HUES6 (cell line): ENCODE data around the gene AIF1L.

Experiments used
- H3K27ac ChIP-seq: 2 replicates; pipeline ENCODE4 v1.7.0; 2013; ENCODE audit warnings: low read depth, mild to moderate bottlenecking, low read length, inconsistent platforms
- H3K27me3 ChIP-seq: 2 replicates; pipeline ENCODE4 v1.6.1; 2013; ENCODE audit warnings: low read length; ENCODE audit not compliant: control insufficient read depth, insufficient read depth
- H3K36me3 ChIP-seq: 2 replicates; pipeline ENCODE4 v1.6.1; 2013; ENCODE audit warnings: low read length; ENCODE audit not compliant: control insufficient read depth, insufficient read depth
- H3K4me1 ChIP-seq: 2 replicates; pipeline ENCODE4 v1.6.1; 2013; ENCODE audit warnings: low read length; ENCODE audit not compliant: control insufficient read depth, insufficient read depth
- H3K4me3 ChIP-seq: 2 replicates; pipeline ENCODE4 v1.5.1; 2013; ENCODE audit warnings: low read depth, low read length
- H3K9ac ChIP-seq: one replicate; pipeline ENCODE4 v1.6.1; 2013; ENCODE audit warnings: mild to moderate bottlenecking, low read length
- H3K9me3 ChIP-seq: 2 replicates; pipeline ENCODE4 v1.6.1; 2013; ENCODE audit warnings: low read depth, low read length; ENCODE audit not compliant: control insufficient read depth, insufficient read depth

Gene AIF1L

GRCh38 chr9:131101207-131101964, 5.1 kb downstream of the AIF1L start:
- Histone ChIP-seq H3K27me3 (no peaks in the 10 kb centered on the region), H3K27ac (no peak overlapping the region), H3K9ac (no peak overlapping the region), H3K4me3 (no peak overlapping the region), H3K36me3 (peaks cover 27% of the 10 kb centered on the region), H3K9me3 (no peaks in the 10 kb centered on the region), H3K4me1 (peaks cover 38% of the 10 kb centered on the region)

- Histone ChIP-seq H3K4me1 (peaks cover 28% of the 10 kb centered on the region), H3K36me3 (peaks cover 37% of the 10 kb centered on the region), H3K27ac (no peak overlapping the region), H3K9ac (no peak overlapping the region), H3K9me3 (no peaks in the 10 kb centered on the region), H3K27me3 (no peaks in the 10 kb centered on the region), H3K4me3 (no peak overlapping the region)
These were observed 6.7 kb downstream of the AIF1L start for GRCh38 chr9:131103024-131103423.

DNA sequence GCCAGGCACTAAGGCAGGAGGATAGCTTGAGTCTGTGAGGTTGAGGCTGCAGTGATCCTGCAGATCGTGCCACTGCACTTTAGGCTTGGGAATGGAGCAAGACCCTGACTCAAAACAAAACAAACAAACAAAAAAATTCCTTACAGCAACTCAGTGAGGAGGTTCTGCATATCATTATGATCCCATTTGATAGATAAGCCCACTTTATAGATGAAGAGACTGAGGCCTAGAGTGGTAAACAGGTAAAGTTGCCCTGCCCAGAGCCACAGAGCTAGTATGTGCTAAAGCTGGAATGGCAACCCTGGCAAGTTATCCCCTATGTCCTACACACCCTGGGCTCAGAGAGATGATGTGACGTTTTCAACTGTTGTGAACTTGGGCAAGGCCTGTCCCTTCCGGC, 7.2 kb downstream of the AIF1L start:
- Histone ChIP-seq H3K27me3 (no peaks in the 10 kb centered on the region), H3K9ac (no peak overlapping the region), H3K36me3 (peaks cover 38% of the 10 kb centered on the region), H3K9me3 (no peaks in the 10 kb centered on the region), H3K4me3 (no peak overlapping the region), H3K4me1 (peaks cover 23% of the 10 kb centered on the region), H3K27ac (no peak overlapping the region)

GRCh38 chr9:131104016-131104740, 7.8 kb downstream of the AIF1L start:
- Histone ChIP-seq H3K27me3 (no peaks in the 10 kb centered on the region), H3K27ac (no peak overlapping the region)

GRCh38 chr9:131105952-131106351, 9.6 kb downstream of the AIF1L start:
- no peak overlapping the region for H3K4me3 ChIP-seq
- peaks cover 9% of the 10 kb centered on the region; the same call in 1 of the 2 replicates for H3K4me1 ChIP-seq
- H3K9ac ChIP-seq: no peak overlapping the region
- H3K27me3 ChIP-seq: no peaks in the 10 kb centered on the region
- H3K27ac ChIP-seq: no peak overlapping the region
- H3K9me3 ChIP-seq: no peaks in the 10 kb centered on the region
- H3K36me3 ChIP-seq: peaks cover 40% of the 10 kb centered on the region

More at GRCh38 chr9:131104016-131104740, 7.8 kb downstream of the AIF1L start:
- no peak overlapping the region for H3K9ac ChIP-seq
- no peaks in the 10 kb centered on the region for H3K9me3 ChIP-seq
- H3K36me3 ChIP-seq: peaks cover 41% of the 10 kb centered on the region
- H3K4me1 ChIP-seq: peaks cover 17% of the 10 kb centered on the region
- no peak overlapping the region for H3K4me3 ChIP-seq

- Histone ChIP-seq H3K9me3 (no peaks in the 10 kb centered on the region), H3K27ac (no peak overlapping the region), H3K4me3 (no peak overlapping the region), H3K36me3 (peaks cover 43% of the 10 kb centered on the region), H3K4me1 (peaks cover 18% of the 10 kb centered on the region; the same call in 1 of the 2 replicates), H3K9ac (no peak overlapping the region), H3K27me3 (no peaks in the 10 kb centered on the region)
These were observed 11.4 kb downstream of the AIF1L start for GRCh38 chr9:131107760-131108159.

DNA sequence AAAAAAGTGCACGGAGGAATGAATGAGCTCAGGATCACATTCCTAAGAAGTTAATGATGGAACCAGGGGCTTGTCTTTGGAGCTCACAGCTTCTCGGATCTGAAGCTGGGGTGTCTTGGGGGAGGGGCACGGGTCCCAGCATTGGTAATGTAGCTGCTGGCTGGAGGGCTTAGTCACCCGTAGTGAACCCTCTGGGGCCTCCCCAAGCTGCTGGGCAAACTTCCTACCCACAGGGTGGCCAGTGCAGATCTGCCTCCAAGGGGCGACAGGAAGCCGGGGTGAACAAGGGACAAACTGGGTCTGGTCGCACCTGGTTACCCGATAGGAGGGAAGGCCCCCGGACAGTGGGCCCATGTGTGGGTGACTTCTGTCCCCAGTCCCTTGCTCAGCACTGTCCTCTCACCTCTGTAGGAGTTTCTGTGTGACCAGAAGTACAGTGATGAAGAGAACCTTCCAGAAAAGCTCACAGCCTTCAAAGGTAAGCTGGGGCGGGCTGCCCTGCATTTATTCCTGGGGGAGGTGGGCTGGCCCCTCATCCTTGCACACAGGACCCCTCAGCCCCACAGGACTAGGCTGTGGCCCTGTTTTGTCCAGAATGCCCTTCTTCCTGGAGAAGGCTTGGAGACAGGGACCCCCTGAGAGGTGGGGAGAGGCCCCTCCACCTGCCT, 15.0 kb downstream of the AIF1L start:
- peaks cover 12% of the 10 kb centered on the region; the same call in 1 of the 2 replicates for H3K4me1 ChIP-seq
- peak overlapping the region; percentile 66 for H3K9ac ChIP-seq
- no peaks in the 10 kb centered on the region for H3K27me3 ChIP-seq
- H3K36me3 ChIP-seq: peaks cover 44% of the 10 kb centered on the region
- no peak overlapping the region for H3K4me3 ChIP-seq
- H3K9me3 ChIP-seq: no peaks in the 10 kb centered on the region
- peak overlapping the region; percentile 74; the same call in 1 of the 2 replicates for H3K27ac ChIP-seq

DNA sequence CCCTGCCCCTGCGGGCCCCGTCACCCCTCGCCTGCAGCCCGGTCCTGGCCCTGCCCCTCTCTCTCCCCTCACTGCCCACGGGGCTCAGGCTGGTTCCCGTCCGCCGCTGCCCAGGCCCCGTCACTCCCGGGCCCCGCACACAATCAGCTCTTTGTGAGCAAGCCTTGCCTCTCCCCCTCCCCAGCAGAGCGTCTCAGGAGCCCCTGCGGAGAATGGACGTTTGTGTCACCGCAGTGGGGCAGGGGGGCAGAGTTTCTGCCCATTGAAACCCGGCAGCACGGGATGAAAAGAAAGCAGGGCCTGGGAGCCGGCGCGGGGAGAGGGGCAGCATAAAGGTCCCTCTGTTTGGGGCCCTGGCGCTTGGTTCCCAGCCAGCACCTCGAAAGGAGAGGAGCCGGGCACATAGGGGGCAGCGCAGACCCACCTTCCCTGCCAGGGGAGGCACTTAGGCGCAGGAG, 15.6 kb downstream of the AIF1L start:
- Histone ChIP-seq H3K9me3 (no peaks in the 10 kb centered on the region), H3K27me3 (no peaks in the 10 kb centered on the region), H3K27ac (peak overlapping the region; percentile 74; the same call in 1 of the 2 replicates), H3K36me3 (peaks cover 45% of the 10 kb centered on the region), H3K9ac (peak overlapping the region; percentile 66), H3K4me3 (no peak overlapping the region), H3K4me1 (peaks cover 12% of the 10 kb centered on the region; the same call in 1 of the 2 replicates)

- H3K27me3 ChIP-seq: no peaks in the 10 kb centered on the region
- no peak overlapping the region for H3K4me3 ChIP-seq
- H3K27ac ChIP-seq: 0 out of 2 replicates have a peak overlapping the region, but pooled peaks have one; percentile 74
- H3K36me3 ChIP-seq: peaks cover 48% of the 10 kb centered on the region
- no peak overlapping the region for H3K9ac ChIP-seq
- H3K9me3 ChIP-seq: no peaks in the 10 kb centered on the region
- H3K4me1 ChIP-seq: peaks cover 12% of the 10 kb centered on the region; the same call in 1 of the 2 replicates
These were observed 16.2 kb downstream of the AIF1L start for GRCh38 chr9:131112374-131113154.

DNA sequence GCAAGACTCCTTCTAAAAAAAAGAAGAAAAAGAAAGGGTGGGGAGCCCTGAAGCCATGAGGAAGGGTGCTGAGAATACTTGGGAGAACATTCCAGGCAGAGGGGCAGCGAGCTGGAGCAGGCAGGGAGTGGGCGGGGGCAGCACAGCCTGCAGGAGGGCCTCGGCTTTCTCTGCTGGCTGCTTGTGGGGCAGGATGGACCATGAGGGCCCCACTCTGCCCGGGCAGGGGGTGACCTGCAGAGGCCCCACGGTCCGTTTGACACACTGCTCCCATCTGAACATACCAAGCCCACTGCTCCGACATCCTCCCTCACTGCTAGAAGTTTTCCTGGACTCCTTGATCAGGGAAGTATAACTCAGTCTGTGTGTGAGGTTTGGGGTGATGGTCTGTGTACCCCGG, 17.3 kb downstream of the AIF1L start:
- Histone ChIP-seq H3K36me3 (peaks cover 52% of the 10 kb centered on the region), H3K9me3 (no peaks in the 10 kb centered on the region), H3K27me3 (no peaks in the 10 kb centered on the region), H3K4me3 (no peak overlapping the region), H3K27ac (no peak overlapping the region), H3K4me1 (peaks cover 12% of the 10 kb centered on the region; the same call in 1 of the 2 replicates), H3K9ac (no peak overlapping the region)
